Measurements from ENCODE around the gene LRRC72. TPM values are rescaled to one million over a fixed set of nuclear protein-coding genes. Genes with fewer than 3 reads are reported as not detected.
A peak's percentile ranks its signal among the peaks of the same experiment; 100 is the strongest.

Gene LRRC72
- total and polyA plus RNA-seq, 9 of the 15 experiments (the other 6 are each of a cell fraction or from before 2014, with no cell fraction given): 0.10 TPM; not detected in 8

DNA sequence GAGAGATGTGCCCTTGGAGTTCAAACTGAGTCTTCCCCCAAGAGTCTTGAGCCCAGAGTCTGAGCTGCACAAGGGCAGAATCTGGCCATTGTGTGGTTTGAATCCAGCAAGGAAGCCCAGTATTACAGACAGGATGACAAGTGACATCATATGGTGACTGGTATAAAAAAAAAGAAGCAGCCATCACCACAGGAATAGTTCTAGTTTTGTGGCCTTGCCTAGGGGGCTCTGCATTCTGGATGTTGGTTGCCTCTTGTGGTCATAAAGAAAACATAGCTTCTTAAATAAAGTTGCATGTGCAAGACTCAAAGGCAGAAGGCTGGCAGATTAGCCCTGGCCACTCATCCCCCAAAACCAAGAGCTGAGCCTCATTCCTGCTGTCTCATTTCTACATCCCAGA is 16.8 kb upstream of the LRRC72 start:
- peak in 1 of 4 experiments; percentile 39 for DNase-seq (ENCODE audit: extremely low read depth in 1 of 4, low spot score in 3 of 4)
- no peak overlapping the region for H3K4me2 ChIP-seq (ENCODE audit: insufficient read depth, low read length)
- peak overlapping the region; percentile 67 for H2AFZ ChIP-seq (ENCODE audit: low read depth, low read length)
- no peaks in the 10 kb centered on the region for H3K27me3 ChIP-seq (ENCODE audit: control insufficient read depth in 2 of 2, insufficient read depth in 2 of 2, low read length in 2 of 2)
- intact Hi-C loops (cut with micrococcal nuclease): loop anchor here (5.0 kb wide), 1 partner anchor 78 kb away; no protein-coding TSS in a partner anchor
- H3K36me3 ChIP-seq (ENCODE audit: control insufficient read depth, insufficient read depth, low read length): no peaks in the 10 kb centered on the region
- no peak overlapping the region for H3K9ac ChIP-seq (ENCODE audit: insufficient read depth in 1 of 2, low read depth in 2 of 2, low read length in 2 of 2)
- H3K9me3 ChIP-seq (replicated peaks; ENCODE audit: control insufficient read depth, insufficient read depth, low read depth, low read length): no peaks in the 10 kb centered on the region
- ChIA-PET POLR2A (interaction anchor here (0.7 to 1.4 kb wide), 3 partner anchors 11 to 74 kb away, joined by 3 to 4 read pairs (median 4); no protein-coding TSS in a partner anchor), CTCF (ENCODE audit: low intra/inter-chr PET ratio) (no interaction called here)
- FAIRE-seq: no peak
- peak; percentile 79 for ATAC-seq
- H3K4me1 ChIP-seq (replicated peaks in 1 of 2; ENCODE audit: control insufficient read depth in 2 of 2, insufficient read depth in 2 of 2, low read length in 2 of 2): peaks cover 3 to 6% of the 10 kb centered on the region in 2 experiments; a peak in 2 of 5 replicates
- H3K4me3 ChIP-seq: no peak overlapping the region
- H3K79me2 ChIP-seq (ENCODE audit: control insufficient read depth, insufficient read depth, low read length): no peaks in the 10 kb centered on the region
- no peaks in the 10 kb centered on the region for H3K9me1 ChIP-seq (ENCODE audit: control insufficient read depth, insufficient read depth, low read length)
- no TSS peak for BruUV-seq (replicated peaks)
- H3K27ac ChIP-seq (ENCODE audit: extremely low read depth, low read depth, low read length): no peak overlapping the region
- in situ Hi-C loops (cut with MboI): no loop called here
- H4K20me1 ChIP-seq (replicated peaks; ENCODE audit: control insufficient read depth, insufficient read depth, low read length): no peaks in the 10 kb centered on the region
- TF ChIP-seq PRPF4 (IDR thresholded peaks at IDR 0.05; ENCODE audit: insufficient read depth, low read depth, low read length, poor library complexity, severe bottlenecking): no peak
- TF ChIP-seq RBM25 (IDR thresholded peaks at IDR 0.05; ENCODE audit: low read depth, low read length, severe bottlenecking): no peak
- TF ChIP-seq MTA2 (IDR thresholded peaks at IDR 0.05; ENCODE audit: low read depth): no peak
- TF ChIP-seq SMAD4 (CRISPR knock-in tag; conservative IDR thresholded peaks at IDR 0.05): 0 out of 2 replicates have a peak, but pooled peaks have one; percentile 22
- TF ChIP-seq, protein P1, sequence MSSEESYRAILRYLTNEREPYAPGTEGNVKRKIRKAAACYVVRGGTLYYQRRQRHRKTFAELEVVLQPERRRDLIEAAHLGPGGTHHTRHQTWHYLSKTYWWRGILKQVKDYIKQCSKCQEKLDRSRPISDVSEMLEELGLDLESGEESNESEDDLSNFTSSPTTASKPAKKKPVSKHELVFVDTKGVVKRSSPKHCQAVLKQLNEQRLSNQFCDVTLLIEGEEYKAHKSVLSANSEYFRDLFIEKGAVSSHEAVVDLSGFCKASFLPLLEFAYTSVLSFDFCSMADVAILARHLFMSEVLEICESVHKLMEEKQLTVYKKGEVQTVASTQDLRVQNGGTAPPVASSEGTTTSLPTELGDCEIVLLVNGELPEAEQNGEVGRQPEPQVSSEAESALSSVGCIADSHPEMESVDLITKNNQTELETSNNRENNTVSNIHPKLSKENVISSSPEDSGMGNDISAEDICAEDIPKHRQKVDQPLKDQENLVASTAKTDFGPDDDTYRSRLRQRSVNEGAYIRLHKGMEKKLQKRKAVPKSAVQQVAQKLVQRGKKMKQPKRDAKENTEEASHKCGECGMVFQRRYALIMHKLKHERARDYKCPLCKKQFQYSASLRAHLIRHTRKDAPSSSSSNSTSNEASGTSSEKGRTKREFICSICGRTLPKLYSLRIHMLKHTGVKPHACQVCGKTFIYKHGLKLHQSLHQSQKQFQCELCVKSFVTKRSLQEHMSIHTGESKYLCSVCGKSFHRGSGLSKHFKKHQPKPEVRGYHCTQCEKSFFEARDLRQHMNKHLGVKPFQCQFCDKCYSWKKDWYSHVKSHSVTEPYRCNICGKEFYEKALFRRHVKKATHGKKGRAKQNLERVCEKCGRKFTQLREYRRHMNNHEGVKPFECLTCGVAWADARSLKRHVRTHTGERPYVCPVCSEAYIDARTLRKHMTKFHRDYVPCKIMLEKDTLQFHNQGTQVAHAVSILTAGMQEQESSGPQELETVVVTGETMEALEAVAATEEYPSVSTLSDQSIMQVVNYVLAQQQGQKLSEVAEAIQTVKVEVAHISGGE (CRISPR knock-in tag; IDR thresholded peaks at IDR 0.05): no peak
- no peak for TF ChIP-seq ATF1 (CRISPR knock-in tag; IDR thresholded peaks at IDR 0.05)
- TF ChIP-seq ATF1 (tag; IDR thresholded peaks at IDR 0.05): 0 out of 2 replicates have a peak, but pooled peaks have one; percentile 5
- peak; percentile 61; the same call in 1 of the 2 replicates for TF ChIP-seq ATF7 (IDR thresholded peaks at IDR 0.05)
- peak in 1 of 2 experiments; percentile 50; a peak in 2 of 4 replicates for TF ChIP-seq RAD21 (CRISPR knock-in tag; conservative IDR thresholded peaks at IDR 0.05 in 1 of 2, IDR thresholded peaks at IDR 0.05 in 1 of 2)
- peak; percentile 51; the same call in 1 of the 2 replicates for TF ChIP-seq ATF3 (IDR thresholded peaks at IDR 0.05)
- TF ChIP-seq ATF3 (CRISPR knock-in tag; conservative IDR thresholded peaks at IDR 0.05): no peak
- TF ChIP-seq ZBTB1 (CRISPR knock-in tag; IDR thresholded peaks at IDR 0.05; ENCODE audit: borderline replicate concordance, low read depth): no peak
- TF ChIP-seq ZNF507 (tag; conservative IDR thresholded peaks at IDR 0.05): no peak
- no peak for TF ChIP-seq ZNF146 (CRISPR knock-in tag; IDR thresholded peaks at IDR 0.05; ENCODE audit: unreplicated experiment)
- no peak for TF ChIP-seq HOXB6 (CRISPR knock-in tag; IDR thresholded peaks at IDR 0.05; ENCODE audit: borderline replicate concordance)
